HepG2 (cell line): Measurements from ENCODE around the gene CADM4.

Source experiments
- CHD2 ChIP-seq: IDR thresholded peaks from 2 replicates; pipeline ENCODE4 v1.6.1; 2011; ENCODE audit warnings: low read depth, low read length, improper control_type of control experiment
- FOSL2 ChIP-seq: sonication (generic); formaldehyde crosslinking; IDR thresholded peaks from 2 replicates; pipeline ENCODE4 v1.4.0; 2020; ENCODE audit warnings: missing genetic modification reagents
- ZNF547 ChIP-seq: sonication (generic); formaldehyde crosslinking; IDR thresholded peaks from 2 replicates; pipeline ENCODE4 v1.5.1; 2020; ENCODE audit warnings: mild to moderate bottlenecking, missing genetic modification reagents
- ZSCAN12 ChIP-seq: sonication (generic); formaldehyde crosslinking; IDR thresholded peaks from 2 replicates; pipeline ENCODE4 v1.9.0; 2021; ENCODE audit warnings: mild to moderate bottlenecking, missing genetic modification reagents
- TF ChIP-seq, protein P1 (sequence below): sonication (generic); formaldehyde crosslinking; IDR thresholded peaks from 2 replicates; pipeline ENCODE4 v1.8.1; 2023; ENCODE audit warnings: missing genetic modification reagents, inconsistent platforms, borderline replicate concordance

DNA sequence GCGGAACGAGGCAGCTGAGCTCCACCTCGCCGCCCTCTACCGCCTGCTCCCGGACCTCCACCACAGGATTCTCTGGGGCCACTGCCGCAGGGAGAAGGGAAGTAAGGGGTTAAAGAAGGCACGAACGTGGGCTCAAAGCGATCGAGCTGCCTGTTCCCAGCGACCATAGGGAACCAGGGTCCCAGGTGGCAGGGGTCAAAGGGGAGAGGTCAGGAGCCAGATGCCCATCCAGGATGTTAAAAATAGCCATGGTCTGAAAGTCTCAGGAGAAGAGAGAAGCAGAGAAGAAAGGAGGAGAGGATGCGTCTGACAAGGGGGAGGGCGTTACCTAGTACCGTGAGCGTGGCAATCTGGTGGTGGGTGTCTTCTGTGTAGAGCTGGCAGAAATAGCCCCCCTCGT is 12.8 kb downstream of the CADM4 start:
- TF ChIP-seq ZNF547 (no peak), CHD2 (no peak), FOSL2 (no peak), ZSCAN12 (CRISPR knock-in tag) (no peak)
- TF ChIP-seq, protein P1, sequence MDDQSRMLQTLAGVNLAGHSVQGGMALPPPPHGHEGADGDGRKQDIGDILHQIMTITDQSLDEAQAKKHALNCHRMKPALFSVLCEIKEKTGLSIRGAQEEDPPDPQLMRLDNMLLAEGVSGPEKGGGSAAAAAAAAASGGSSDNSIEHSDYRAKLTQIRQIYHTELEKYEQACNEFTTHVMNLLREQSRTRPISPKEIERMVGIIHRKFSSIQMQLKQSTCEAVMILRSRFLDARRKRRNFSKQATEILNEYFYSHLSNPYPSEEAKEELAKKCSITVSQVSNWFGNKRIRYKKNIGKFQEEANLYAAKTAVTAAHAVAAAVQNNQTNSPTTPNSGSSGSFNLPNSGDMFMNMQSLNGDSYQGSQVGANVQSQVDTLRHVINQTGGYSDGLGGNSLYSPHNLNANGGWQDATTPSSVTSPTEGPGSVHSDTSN (CRISPR knock-in tag): no peak
